Progenitor cell of endocrine pancreas (in vitro differentiated cells): ENCODE results near the gene MAL. TPM values are rescaled to one million over a fixed set of nuclear protein-coding genes. Genes with fewer than 3 reads are reported as not detected.

Experiments
- DNase-seq: peaks from one replicate; pipeline ENCODE4 v3.0.0; 2021; ENCODE audit warnings: low spot score; ENCODE audit not compliant: unreplicated experiment
- H3K27ac Mint-ChIP-seq: 2 replicates; pipeline ENCODE4 v1.8.0; 2021; ENCODE audit warnings: mild to moderate bottlenecking, moderate library complexity, mixed read lengths
- H3K27me3 Mint-ChIP-seq: 2 replicates; pipeline ENCODE4 v1.8.0; 2021; ENCODE audit warnings: mixed read lengths
- H3K36me3 Mint-ChIP-seq: 2 replicates; pipeline ENCODE4 v1.8.0; 2022; ENCODE audit warnings: mixed read lengths; ENCODE audit not compliant: insufficient read depth
- H3K4me1 Mint-ChIP-seq: 2 replicates; pipeline ENCODE4 v1.8.0; 2021; ENCODE audit warnings: low read depth, mixed read lengths
- H3K4me3 Mint-ChIP-seq: 2 replicates; pipeline ENCODE4 v1.8.0; 2021; ENCODE audit warnings: low read depth, mild to moderate bottlenecking, moderate library complexity, mixed read lengths
- H3K9me3 Mint-ChIP-seq: 2 replicates; pipeline ENCODE4 v1.8.0; 2021; ENCODE audit warnings: low read depth, mixed read lengths
- CTCF ChIP-seq: fragments of 200-600 bp; sonication (generic); IDR thresholded peaks from one replicate; pipeline ENCODE4 v1.5.0; 2021; ENCODE audit warnings: antibody characterized with exemption, mild to moderate bottlenecking; ENCODE audit not compliant: unreplicated experiment
- total RNA-seq: library from RNA; stranded (reverse); gene quantifications from 2 replicates; pipeline ENCODE4 v1.2.1, GENCODE V29; 2021

MAL gene
- total RNA-seq, 1 donor from 2014 or later: not detected

- Mint-ChIP-seq H3K27ac (no peak overlapping the region), H3K27me3 (peaks cover 37% of the 10 kb centered on the region), H3K4me1 (peaks cover 4% of the 10 kb centered on the region), H3K36me3 (no peaks in the 10 kb centered on the region), H3K9me3 (no peaks in the 10 kb centered on the region), H3K4me3 (no peak overlapping the region)
- TF ChIP-seq CTCF: no peak
- DNase-seq: no peak
Observed at GRCh38 chr2:95055262-95055661, 29.8 kb downstream of the MAL start.

- Mint-ChIP-seq H3K27ac (no peak overlapping the region), H3K9me3 (no peaks in the 10 kb centered on the region), H3K4me3 (no peak overlapping the region), H3K36me3 (no peaks in the 10 kb centered on the region), H3K27me3 (peaks cover 32% of the 10 kb centered on the region), H3K4me1 (peaks cover 4% of the 10 kb centered on the region)
- no peak for TF ChIP-seq CTCF
- no peak for DNase-seq
Observed at GRCh38 chr2:95056044-95056443, 30.5 kb downstream of the MAL start.

GRCh38 chr2:95056461-95057459 lies 31.3 kb downstream of the MAL start:
- H3K27me3 Mint-ChIP-seq: peaks cover 27% of the 10 kb centered on the region
- DNase-seq: no peak
- no peaks in the 10 kb centered on the region for H3K36me3 Mint-ChIP-seq
- H3K9me3 Mint-ChIP-seq: no peaks in the 10 kb centered on the region
- no peak for TF ChIP-seq CTCF
- H3K4me1 Mint-ChIP-seq: peaks cover 4% of the 10 kb centered on the region
- H3K4me3 Mint-ChIP-seq: no peak overlapping the region
- H3K27ac Mint-ChIP-seq: no peak overlapping the region

GRCh38 chr2:95057535-95058370 lies 32.2 kb downstream of the MAL start:
- peaks cover 28% of the 10 kb centered on the region for H3K27me3 Mint-ChIP-seq
- DNase-seq: no peak
- H3K27ac Mint-ChIP-seq: no peak overlapping the region
- no peak overlapping the region for H3K4me3 Mint-ChIP-seq
- peaks cover 9% of the 10 kb centered on the region for H3K4me1 Mint-ChIP-seq
- no peak for TF ChIP-seq CTCF
- no peaks in the 10 kb centered on the region for H3K9me3 Mint-ChIP-seq
- H3K36me3 Mint-ChIP-seq: no peaks in the 10 kb centered on the region

- peaks cover 11% of the 10 kb centered on the region for H3K4me1 Mint-ChIP-seq
- peaks cover 26% of the 10 kb centered on the region for H3K27me3 Mint-ChIP-seq
- TF ChIP-seq CTCF: no peak
- no peak overlapping the region for H3K4me3 Mint-ChIP-seq
- no peak overlapping the region for H3K27ac Mint-ChIP-seq
- H3K36me3 Mint-ChIP-seq: no peaks in the 10 kb centered on the region
- no peaks in the 10 kb centered on the region for H3K9me3 Mint-ChIP-seq
- DNase-seq: no peak
Observed at GRCh38 chr2:95058466-95058988, 33.0 kb downstream of the MAL start.
